ENCODE measurements around the gene DHRS7B. TPM values are rescaled to one million over a fixed set of nuclear protein-coding genes. Genes with fewer than 3 reads are reported as not detected.

The DHRS7B gene
- total RNA-seq, 1 experiment from 2014 or later: 19.0 TPM

- ChIA-PET POLR2A (ENCODE audit: low non-redundant PET) (no interaction called here), CTCF (no interaction called here)
- H3K36me3 ChIP-seq (ENCODE audit: insufficient read depth, low read length, poor library complexity, severe bottlenecking): peaks cover 25% of the 10 kb centered on the region
- TF ChIP-seq EZH2 (IDR thresholded peaks at IDR 0.05; ENCODE audit: borderline replicate concordance, low read depth, low read length, poor library complexity, severe bottlenecking) (no peak), CTCF (conservative IDR thresholded peaks at IDR 0.05; ENCODE audit: low read depth, low read length) (no peak)
- BruUV-seq (replicated peaks): no TSS peak
- no peaks in the 10 kb centered on the region for H3K27me3 ChIP-seq (replicated peaks; ENCODE audit: insufficient read depth, low read depth, low read length, poor library complexity)
- no peak overlapping the region for H3K4me3 ChIP-seq (ENCODE audit: low read depth, low read length, poor library complexity, severe bottlenecking)
- no peaks in the 10 kb centered on the region for H3K9me3 ChIP-seq (ENCODE audit: low read depth, low read length, poor library complexity, severe bottlenecking)
- H3K4me1 ChIP-seq (ENCODE audit: insufficient read depth, low read length, poor library complexity, severe bottlenecking): no peaks in the 10 kb centered on the region
- peak; percentile 43 for DNase-seq (ENCODE audit: low spot score)
- intact Hi-C loops (cut with micrococcal nuclease; ENCODE audit: unreplicated experiment): no loop called here
- no peak overlapping the region for H3K27ac ChIP-seq (ENCODE audit: low read depth, low read length, poor library complexity, severe bottlenecking)
Measured at GRCh38 chr17:21201298-21201595, 74.5 kb downstream of the DHRS7B start.

DNA sequence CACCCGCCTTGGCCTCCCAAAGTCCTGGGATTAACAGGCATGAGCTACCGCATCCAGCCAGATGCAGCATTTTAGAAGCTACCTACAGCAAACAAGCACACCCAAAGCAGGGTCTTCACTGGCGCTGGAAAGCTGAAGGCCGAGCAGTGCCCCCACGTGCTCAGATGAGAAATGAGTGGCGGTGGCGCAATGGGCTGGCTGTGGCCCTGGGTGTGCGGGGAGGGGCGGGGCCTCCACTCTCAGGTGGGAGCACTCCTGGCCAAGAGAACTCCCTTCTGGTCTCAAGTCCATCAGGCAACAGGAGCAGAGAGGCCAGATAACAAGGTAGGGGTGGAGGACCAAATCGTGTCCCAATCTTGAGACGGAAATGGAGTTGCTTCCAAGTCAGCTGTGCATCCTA lies 75.1 kb downstream of the DHRS7B start:
- BruUV-seq (replicated peaks): no TSS peak
- H3K27ac ChIP-seq (ENCODE audit: low read depth, low read length, poor library complexity, severe bottlenecking): no peak overlapping the region
- POLR2A ChIA-PET (ENCODE audit: low non-redundant PET): no interaction called here

GRCh38 chr17:21202512-21202911 lies 75.7 kb downstream of the DHRS7B start:
- intact Hi-C loops (cut with micrococcal nuclease; ENCODE audit: unreplicated experiment): no loop called here
- H3K27me3 ChIP-seq (replicated peaks; ENCODE audit: insufficient read depth, low read depth, low read length, poor library complexity): no peaks in the 10 kb centered on the region
- no peaks in the 10 kb centered on the region for H3K9me3 ChIP-seq (ENCODE audit: low read depth, low read length, poor library complexity, severe bottlenecking)
- CTCF ChIA-PET: no interaction called here
- BruUV-seq (replicated peaks): no TSS peak
- POLR2A ChIA-PET (ENCODE audit: low non-redundant PET): no interaction called here
- H3K4me1 ChIP-seq (ENCODE audit: insufficient read depth, low read length, poor library complexity, severe bottlenecking): no peaks in the 10 kb centered on the region
- no peak overlapping the region for H3K4me3 ChIP-seq (ENCODE audit: low read depth, low read length, poor library complexity, severe bottlenecking)
- DNase-seq (ENCODE audit: low spot score): no peak
- H3K36me3 ChIP-seq (ENCODE audit: insufficient read depth, low read length, poor library complexity, severe bottlenecking): peaks cover 18% of the 10 kb centered on the region
- no peak overlapping the region for H3K27ac ChIP-seq (ENCODE audit: low read depth, low read length, poor library complexity, severe bottlenecking)
- no peak for TF ChIP-seq EZH2 (IDR thresholded peaks at IDR 0.05; ENCODE audit: borderline replicate concordance, low read depth, low read length, poor library complexity, severe bottlenecking)
- no peak for TF ChIP-seq CTCF (conservative IDR thresholded peaks at IDR 0.05; ENCODE audit: low read depth, low read length)

More for the DNA sequence above, 75.1 kb downstream of the DHRS7B start:
- H3K36me3 ChIP-seq (ENCODE audit: insufficient read depth, low read length, poor library complexity, severe bottlenecking): peaks cover 22% of the 10 kb centered on the region
- intact Hi-C loops (cut with micrococcal nuclease; ENCODE audit: unreplicated experiment): no loop called here
- H3K9me3 ChIP-seq (ENCODE audit: low read depth, low read length, poor library complexity, severe bottlenecking): no peaks in the 10 kb centered on the region
- TF ChIP-seq EZH2 (IDR thresholded peaks at IDR 0.05; ENCODE audit: borderline replicate concordance, low read depth, low read length, poor library complexity, severe bottlenecking) (no peak), CTCF (conservative IDR thresholded peaks at IDR 0.05; ENCODE audit: low read depth, low read length) (no peak)
- no peaks in the 10 kb centered on the region for H3K4me1 ChIP-seq (ENCODE audit: insufficient read depth, low read length, poor library complexity, severe bottlenecking)
- H3K27me3 ChIP-seq (replicated peaks; ENCODE audit: insufficient read depth, low read depth, low read length, poor library complexity): no peaks in the 10 kb centered on the region
- no peak overlapping the region for H3K4me3 ChIP-seq (ENCODE audit: low read depth, low read length, poor library complexity, severe bottlenecking)
- DNase-seq (ENCODE audit: low spot score): no peak
- CTCF ChIA-PET: no interaction called here

Data from A673 (cell line).